EL (cell line): ENCODE results near the gene KSR2.
"Not testable (repeated sequence)": the region's sequence is repeated elsewhere in the genome, so short reads cannot be mapped to it uniquely, and the experiment has no call there.

Experiments
- DNase-seq: peaks from one replicate; pipeline ENCODE4 v3.0.0-alpha.2; 2016

KSR2 gene

DNA sequence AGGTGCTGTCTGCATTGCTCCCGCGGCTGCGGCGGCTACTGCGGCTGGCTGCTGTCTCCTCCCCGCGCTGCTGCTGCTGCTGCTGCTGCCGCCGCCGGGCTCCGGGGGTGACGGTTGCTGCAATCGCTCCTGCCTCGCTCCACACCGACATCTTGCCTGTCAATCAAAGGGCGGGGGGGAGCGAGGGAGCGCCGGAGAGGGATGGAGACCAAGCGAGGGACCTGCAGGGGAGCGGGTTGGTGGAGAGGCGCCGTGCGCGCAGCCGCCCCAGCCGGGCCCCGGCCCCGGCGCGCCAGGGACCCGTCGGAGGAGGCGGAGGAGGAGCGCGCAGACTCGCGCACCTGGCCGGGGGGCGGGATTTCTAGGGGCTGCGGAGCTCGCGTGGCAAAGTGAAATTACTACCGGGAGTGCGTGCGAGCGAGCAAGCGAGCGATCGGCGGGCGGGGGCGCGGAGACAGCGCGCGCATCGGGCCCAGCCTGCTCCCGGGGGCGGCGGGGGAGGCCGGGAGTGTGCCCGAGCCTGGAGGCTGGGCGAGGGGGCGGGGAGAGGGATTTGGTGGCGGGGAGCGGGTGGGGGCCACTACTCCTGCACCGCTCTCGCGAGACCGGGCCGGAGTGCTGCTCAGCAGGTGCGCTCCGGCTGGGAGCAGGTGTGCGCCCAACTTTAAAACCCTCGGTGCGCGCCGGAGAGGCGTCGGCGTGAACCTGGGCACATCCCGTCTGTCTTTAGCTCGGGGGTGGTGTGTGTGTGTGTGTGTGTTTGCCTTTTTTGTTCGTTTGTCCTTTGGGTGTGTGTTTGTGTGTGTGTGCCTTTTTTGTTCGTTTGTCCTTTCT is at the start of gene KSR2:
KSR2 (minus strand) TSS at position 165 of the 834 bp plus-strand sequence. CDS start 735 bp downstream, outside the sequence.
- DNase-seq, result peak; percentile 56

DNA sequence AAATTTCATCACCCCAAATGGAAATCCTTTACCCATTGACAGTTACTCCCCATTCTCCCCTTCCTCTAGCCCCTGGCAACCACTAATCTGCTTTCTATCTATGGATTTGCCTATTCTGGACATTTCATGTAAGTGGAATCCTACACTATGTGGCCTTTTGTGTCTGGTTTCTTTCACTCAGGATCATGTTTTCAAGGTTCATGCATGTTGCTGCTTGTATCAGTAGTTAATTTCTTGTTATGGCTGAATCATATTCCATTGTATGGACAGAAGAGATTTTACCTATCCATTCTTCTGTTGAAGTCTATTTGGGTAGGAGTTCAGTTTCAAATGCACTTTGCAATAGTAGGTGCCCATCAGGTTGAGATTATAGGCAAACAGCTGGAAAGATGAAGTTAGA is 49.1 kb upstream of the KSR2 start:
- no peak for DNase-seq

GRCh38 chr12:118016424-118017264 is 47.9 kb upstream of the KSR2 start, which contains the start of gene RFC5:
Gene RFC5 (plus strand): TSS chr12:118016703. CDS start chr12:118016828, 125 bp downstream.
- DNase-seq, result peak; percentile 98

DNA sequence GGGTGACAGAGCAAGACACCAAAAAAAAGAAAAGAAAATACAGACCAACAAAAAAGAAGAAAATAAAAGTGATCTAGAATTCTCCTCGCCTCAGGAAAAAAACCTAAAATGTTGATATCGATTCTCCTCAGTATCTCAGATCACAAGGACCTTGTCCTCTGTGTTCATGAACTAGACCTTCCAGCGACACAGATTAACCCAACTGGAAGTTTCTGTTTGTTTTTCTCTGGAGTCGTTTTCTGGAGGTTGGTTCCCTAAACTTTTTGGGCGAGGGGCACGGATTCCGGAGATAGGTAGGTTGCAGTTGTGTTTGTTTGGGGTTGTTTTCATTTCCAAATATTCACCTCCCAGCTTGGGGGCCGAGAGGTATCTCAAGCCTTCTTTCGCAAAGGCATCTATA is 47.2 kb upstream of the KSR2 start:
- DNase-seq, result no peak

- no peak for DNase-seq
Observed at GRCh38 chr12:118015306-118015705, 46.5 kb upstream of the KSR2 start.

DNA sequence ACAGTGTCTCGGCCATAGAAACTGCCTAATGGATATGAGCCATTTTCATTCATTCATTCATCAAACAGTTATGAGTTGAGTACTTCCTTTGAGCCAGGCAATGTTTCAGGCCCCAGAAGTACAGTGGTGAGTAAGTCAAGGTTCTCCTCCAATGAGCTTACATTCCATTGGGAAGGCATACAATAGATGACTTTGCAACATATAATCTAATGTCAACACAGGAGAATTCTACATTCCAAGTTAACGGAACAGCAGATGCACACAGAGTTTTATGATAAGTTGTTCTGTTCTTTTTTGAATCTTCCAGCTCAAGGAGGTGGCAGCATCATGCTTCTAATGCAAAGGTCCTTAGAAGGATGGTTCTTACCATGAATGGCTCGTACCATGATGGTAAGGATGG is 44.5 kb upstream of the KSR2 start:
- no peak for DNase-seq

- no peak for DNase-seq
Observed at GRCh38 chr12:118011961-118012360, 43.2 kb upstream of the KSR2 start.

GRCh38 chr12:118011377-118011776 is 42.6 kb upstream of the KSR2 start:
- no peak for DNase-seq

GRCh38 chr12:118010903-118011302 is 42.1 kb upstream of the KSR2 start:
- DNase-seq, result no peak

DNA sequence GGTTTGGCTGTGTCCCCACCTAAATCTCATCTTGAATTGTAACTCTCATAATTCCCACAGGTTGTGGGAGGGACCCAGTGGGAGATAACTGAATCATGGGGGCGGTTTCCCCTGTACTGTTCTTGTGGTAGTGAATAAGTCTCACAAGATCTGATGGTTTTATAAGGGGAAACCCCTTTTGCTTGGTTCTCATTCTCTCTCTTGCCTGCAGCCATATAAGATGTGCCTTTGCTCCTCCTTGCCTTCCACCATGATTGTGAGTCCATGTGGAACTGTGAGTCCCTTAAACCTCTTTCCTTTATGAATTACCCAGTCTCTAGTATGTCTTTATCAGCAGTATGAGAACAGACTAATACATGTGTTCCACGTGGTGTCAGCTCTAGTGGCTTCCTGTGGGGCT is 31.0 kb upstream of the KSR2 start:
- DNase-seq, result not testable (repeated sequence)

DNA sequence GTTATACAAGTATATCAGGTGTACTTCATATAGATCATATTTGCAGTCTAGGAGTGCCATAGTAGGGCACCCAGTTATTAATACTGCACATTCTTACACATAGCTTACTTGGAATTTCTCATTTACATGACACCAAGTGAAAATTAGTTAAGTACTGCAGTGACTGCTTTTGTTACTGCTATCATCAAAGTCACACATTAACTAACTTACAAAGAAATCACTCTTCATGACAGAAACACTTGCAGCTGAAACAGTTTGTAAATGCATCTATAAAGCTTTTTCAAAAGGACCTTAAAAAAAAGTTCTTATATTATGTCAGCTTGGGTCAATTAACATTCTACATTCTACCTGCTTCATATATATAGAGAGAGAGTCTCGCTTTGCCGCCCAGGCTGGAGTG is 29.9 kb upstream of the KSR2 start:
- DNase-seq, result no peak

DNA sequence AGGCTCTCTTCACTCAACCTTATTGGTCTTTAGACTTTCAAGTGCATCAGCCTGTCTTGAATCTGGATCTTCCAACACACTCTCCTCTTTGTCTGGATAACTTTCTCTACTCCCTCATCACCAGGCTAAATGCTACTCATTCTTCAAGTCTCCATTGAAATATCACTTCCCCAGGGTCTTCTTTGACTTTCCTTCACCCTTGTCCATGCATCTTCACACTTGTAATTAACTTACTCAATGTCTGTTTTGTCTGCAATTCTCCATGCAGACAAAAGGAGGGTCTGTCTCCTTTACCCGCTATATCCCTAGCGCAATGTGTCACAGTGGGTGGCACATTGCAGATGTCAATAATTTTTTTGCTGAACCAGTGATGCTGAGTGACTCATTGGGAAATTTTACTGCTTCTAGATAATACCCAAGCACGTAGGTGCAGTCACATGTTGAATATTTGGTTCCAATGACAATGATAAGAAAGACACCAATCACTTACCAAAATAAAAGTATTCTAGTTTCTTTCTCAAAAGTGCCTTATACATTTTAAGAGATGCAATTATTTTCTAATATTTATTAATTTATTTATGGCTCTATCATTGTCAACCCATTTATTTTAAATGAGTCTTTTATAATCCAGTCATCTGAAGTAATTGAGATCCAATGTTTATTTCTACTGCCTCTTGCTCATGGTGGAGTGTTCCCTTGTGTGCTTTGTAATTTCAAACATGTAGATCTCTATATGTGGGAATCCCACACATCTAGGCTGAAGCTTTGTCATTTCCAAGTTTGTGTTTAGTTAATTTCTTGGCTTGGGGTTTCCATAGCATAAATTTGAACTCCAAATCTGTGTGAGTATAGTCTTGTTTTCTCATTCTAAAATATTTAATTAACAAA is 26.0 kb upstream of the KSR2 start:
- no peak for DNase-seq

GRCh38 chr12:117986705-117987469 is 18.1 kb upstream of the KSR2 start:
- DNase-seq, result peak; percentile 89

DNA sequence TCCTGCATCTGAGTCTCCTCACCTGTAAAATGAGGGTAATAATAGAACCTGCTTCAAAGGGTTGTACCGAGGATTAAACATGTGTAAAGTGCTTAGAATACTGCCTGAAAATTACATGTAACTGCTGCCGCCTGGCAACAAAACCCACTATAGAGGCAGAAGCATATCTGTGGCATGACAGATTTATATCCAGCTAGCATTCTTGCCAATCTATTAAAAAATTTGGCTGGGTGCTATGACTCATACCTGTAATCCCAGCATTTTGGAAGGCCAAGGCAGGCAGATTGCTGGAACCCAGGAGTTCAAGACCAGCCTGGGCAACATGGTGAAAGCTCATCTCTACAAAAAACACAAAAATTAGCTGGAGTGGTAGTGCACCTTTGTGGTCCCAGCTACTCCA is 16.4 kb upstream of the KSR2 start:
- peak; percentile 36 for DNase-seq

DNA sequence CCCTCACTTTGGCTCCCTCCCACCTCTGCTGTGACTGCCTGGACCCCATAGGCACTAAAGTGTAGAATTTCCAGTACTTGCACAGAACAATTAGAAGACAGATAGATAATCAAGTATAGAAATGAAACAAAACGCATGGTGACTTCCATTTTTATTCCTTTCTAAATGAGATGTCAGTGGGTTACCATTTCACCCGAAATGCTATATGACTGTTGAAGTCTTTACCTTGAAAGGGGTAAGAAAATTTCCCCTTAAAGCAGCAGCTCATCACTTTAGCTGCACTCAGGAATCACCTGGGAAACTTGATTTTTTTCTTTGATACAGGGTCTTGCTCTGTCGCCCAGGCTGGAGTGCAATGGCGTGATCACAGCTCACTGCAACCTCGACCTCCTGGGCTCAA is 12.5 kb upstream of the KSR2 start:
- DNase-seq, result no peak

DNA sequence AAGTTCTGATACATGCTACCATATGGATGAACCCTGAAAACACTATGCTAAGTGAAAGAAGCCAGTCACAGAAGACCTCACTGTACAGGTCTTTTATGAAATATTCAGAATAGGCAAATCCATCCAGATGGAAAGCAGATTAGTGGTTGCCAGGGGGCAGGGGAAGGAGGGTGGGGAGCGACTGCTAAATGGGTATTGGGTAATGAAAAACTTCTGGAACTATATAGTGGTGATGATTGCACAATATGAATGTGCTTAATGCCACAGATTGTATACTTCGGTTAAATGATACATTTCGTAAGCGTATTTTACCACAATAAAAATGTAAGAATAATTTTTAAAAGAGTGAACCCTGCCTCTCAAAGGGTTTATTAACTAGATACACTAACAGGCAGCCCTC is 11.8 kb upstream of the KSR2 start:
- DNase-seq, result no peak

GRCh38 chr12:117977373-117977772 is 8.6 kb upstream of the KSR2 start:
- no peak for DNase-seq

DNA sequence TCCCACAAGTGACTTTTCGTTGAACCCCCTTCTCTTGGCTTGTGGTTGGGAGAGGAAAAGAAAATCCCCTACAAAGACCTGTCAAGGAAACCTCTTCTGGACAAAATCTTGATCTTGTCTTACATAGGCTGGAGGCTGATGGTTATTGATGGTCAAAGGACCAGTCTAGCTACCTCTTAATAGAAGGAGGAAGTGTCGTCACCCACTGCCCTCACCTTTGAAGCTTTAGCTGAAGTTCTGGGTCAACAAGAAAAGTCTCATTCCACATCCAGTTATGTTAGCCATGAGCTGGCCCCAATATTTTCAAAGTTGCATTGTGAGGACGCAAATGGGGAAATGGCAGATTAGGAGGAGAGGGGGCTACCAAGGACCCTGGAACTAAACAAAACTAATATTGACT is 6.2 kb upstream of the KSR2 start:
- DNase-seq, result no peak

GRCh38 chr12:117972301-117972700 is 3.5 kb upstream of the KSR2 start:
- DNase-seq, result no peak

DNA sequence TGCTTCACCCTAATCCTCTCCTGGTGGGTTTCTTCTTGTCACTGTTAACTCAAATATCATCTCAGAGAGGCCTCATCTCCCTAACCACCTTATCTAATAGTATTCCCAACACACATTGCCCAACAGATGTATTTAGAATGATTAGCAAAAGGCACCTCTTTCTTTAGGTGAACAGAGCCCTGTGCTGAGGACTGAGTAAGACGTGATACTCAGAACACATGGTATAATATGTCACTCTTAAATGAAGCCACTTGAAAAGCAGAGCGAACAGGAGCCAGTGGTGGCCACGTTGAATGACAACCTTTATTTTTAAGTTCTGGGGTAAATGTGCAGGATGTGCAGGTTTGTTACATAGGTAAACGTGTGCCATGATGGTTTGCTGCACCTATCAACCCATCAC is 1.5 kb upstream of the KSR2 start:
- no peak for DNase-seq

DNA sequence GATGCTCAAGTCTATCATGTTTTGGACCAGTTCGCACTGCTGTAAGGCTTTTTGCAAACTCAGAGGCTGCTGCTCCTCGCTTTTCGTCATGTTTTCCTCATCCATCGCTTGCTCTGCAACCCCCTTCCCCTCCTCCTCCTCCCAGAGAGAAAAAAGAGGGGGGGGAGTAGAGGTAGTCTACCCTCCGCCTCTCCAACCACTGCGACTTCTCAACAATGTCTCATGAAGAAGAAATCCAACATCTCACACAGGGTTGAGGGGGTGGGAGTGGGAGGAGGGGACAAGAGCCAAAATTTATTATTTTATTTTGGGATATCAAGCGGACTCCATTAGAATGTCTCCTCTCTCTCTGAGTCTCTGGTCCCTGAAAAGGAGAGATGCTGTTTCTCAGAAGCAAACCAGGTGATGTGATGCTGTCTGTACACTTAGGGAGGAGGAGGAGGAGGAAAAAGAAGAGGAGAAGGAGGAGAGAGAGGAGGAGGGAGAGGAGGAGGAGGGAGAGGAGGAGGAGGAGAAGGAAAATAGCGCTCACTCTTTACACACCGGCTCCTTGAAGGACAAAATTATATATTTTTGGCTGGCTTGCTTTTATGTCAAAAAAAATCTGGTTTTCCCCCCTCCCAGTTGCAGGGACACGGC is 520 bp downstream of the KSR2 start:
- no peak for DNase-seq

GRCh38 chr12:117967512-117967911 is 1.3 kb downstream of the KSR2 start:
- no peak for DNase-seq
